ENCODE results near the gene ACP6.

Gene ACP6

GRCh38 chr1:147676311-147677085 lies 6.2 kb upstream of the ACP6 start:
- no peak for TF ChIP-seq CTCF (IDR thresholded peaks at IDR 0.05; ENCODE audit: low read depth, low read length)
- H3K9me3 ChIP-seq (ENCODE audit: severe bottlenecking) = peaks cover 44% of the 10 kb centered on the region
- H3K4me3 ChIP-seq (ENCODE audit: low read depth, low read length) = no peak overlapping the region
- no peak for DNase-seq
- peaks cover 73% of the 10 kb centered on the region for H3K27me3 ChIP-seq (ENCODE audit: insufficient read depth, low read depth, severe bottlenecking)
- H3K36me3 ChIP-seq = no peaks in the 10 kb centered on the region
- no peak overlapping the region for H3K27ac ChIP-seq

GRCh38 chr1:147673816-147674215 lies 3.5 kb upstream of the ACP6 start:
- H3K27ac ChIP-seq = no peak overlapping the region
- H3K27me3 ChIP-seq (ENCODE audit: insufficient read depth, low read depth, severe bottlenecking) = peaks cover 67% of the 10 kb centered on the region
- no peak for TF ChIP-seq CTCF (IDR thresholded peaks at IDR 0.05; ENCODE audit: low read depth, low read length)
- DNase-seq = no peak
- H3K4me3 ChIP-seq (ENCODE audit: low read depth, low read length) = no peak overlapping the region
- H3K36me3 ChIP-seq = no peaks in the 10 kb centered on the region
- H3K9me3 ChIP-seq (ENCODE audit: severe bottlenecking) = peaks cover 23% of the 10 kb centered on the region

- no peak overlapping the region for H3K27ac ChIP-seq
- peaks cover 19% of the 10 kb centered on the region for H3K9me3 ChIP-seq (ENCODE audit: severe bottlenecking)
- H3K36me3 ChIP-seq = no peaks in the 10 kb centered on the region
- no peak for TF ChIP-seq CTCF (IDR thresholded peaks at IDR 0.05; ENCODE audit: low read depth, low read length)
- DNase-seq = no peak
- H3K4me3 ChIP-seq (ENCODE audit: low read depth, low read length) = no peak overlapping the region
- H3K27me3 ChIP-seq (ENCODE audit: insufficient read depth, low read depth, severe bottlenecking) = peaks cover 63% of the 10 kb centered on the region
Observed at GRCh38 chr1:147673406-147673805, 3.1 kb upstream of the ACP6 start.

GRCh38 chr1:147669469-147670318 lies 630 bp downstream of the ACP6 start:
- Histone ChIP-seq H3K4me3 (ENCODE audit: low read depth, low read length) (peak overlapping the region; percentile 59), H3K36me3 (no peaks in the 10 kb centered on the region), H3K9me3 (ENCODE audit: severe bottlenecking) (no peaks in the 10 kb centered on the region), H3K27me3 (ENCODE audit: insufficient read depth, low read depth, severe bottlenecking) (peaks cover 31% of the 10 kb centered on the region), H3K27ac (peak overlapping the region; percentile 3)
- peak; percentile 80 for DNase-seq
- peak; percentile 23; the same call in 1 of the 2 replicates for TF ChIP-seq CTCF (IDR thresholded peaks at IDR 0.05; ENCODE audit: low read depth, low read length)

GRCh38 chr1:147665521-147665920 lies 4.8 kb downstream of the ACP6 start:
- Histone ChIP-seq H3K27me3 (ENCODE audit: insufficient read depth, low read depth, severe bottlenecking) (no peaks in the 10 kb centered on the region), H3K36me3 (no peaks in the 10 kb centered on the region), H3K4me3 (ENCODE audit: low read depth, low read length) (no peak overlapping the region), H3K27ac (no peak overlapping the region), H3K9me3 (ENCODE audit: severe bottlenecking) (no peaks in the 10 kb centered on the region)
- peak; percentile 56 for TF ChIP-seq CTCF (IDR thresholded peaks at IDR 0.05; ENCODE audit: low read depth, low read length)
- DNase-seq = no peak

Measured in WERI-Rb-1 (cell line).